ENCODE measurements around the gene P2RY6.

Gene P2RY6

GRCh38 chr11:73246303-73246702, 25.8 kb upstream of the P2RY6 start:
- DNase-seq, result no peak

GRCh38 chr11:73248526-73249185, 23.5 kb upstream of the P2RY6 start:
- H3K4me1 ChIP-seq (ENCODE audit: control insufficient read depth, insufficient read depth, low read length, poor library complexity, severe bottlenecking), result no peaks in the 10 kb centered on the region
- H3K36me3 ChIP-seq (ENCODE audit: control insufficient read depth, insufficient read depth, low read length), result no peaks in the 10 kb centered on the region
- H3K27me3 ChIP-seq (replicated peaks; ENCODE audit: control insufficient read depth, insufficient read depth, low read length, poor library complexity, severe bottlenecking), result no peaks in the 10 kb centered on the region
- no peaks in the 10 kb centered on the region for H3K9me3 ChIP-seq (ENCODE audit: control insufficient read depth, low read length)
- H3K4me3 ChIP-seq (ENCODE audit: insufficient read depth, low read depth, low read length, poor library complexity, severe bottlenecking), result no peak overlapping the region
- no peak overlapping the region for H3K27ac ChIP-seq (ENCODE audit: insufficient read depth, low read length, poor library complexity, severe bottlenecking)
- no peak for DNase-seq

More at GRCh38 chr11:73246303-73246702, 25.8 kb upstream of the P2RY6 start:
- H3K27me3 ChIP-seq (replicated peaks; ENCODE audit: control insufficient read depth, insufficient read depth, low read length, poor library complexity, severe bottlenecking), result no peaks in the 10 kb centered on the region
- no peaks in the 10 kb centered on the region for H3K9me3 ChIP-seq (ENCODE audit: control insufficient read depth, low read length)
- H3K36me3 ChIP-seq (ENCODE audit: control insufficient read depth, insufficient read depth, low read length), result no peaks in the 10 kb centered on the region
- no peak overlapping the region for H3K27ac ChIP-seq (ENCODE audit: insufficient read depth, low read length, poor library complexity, severe bottlenecking)
- H3K4me3 ChIP-seq (ENCODE audit: insufficient read depth, low read depth, low read length, poor library complexity, severe bottlenecking), result no peak overlapping the region
- no peaks in the 10 kb centered on the region for H3K4me1 ChIP-seq (ENCODE audit: control insufficient read depth, insufficient read depth, low read length, poor library complexity, severe bottlenecking)

- Histone ChIP-seq H3K9me3 (ENCODE audit: control insufficient read depth, low read length) (no peaks in the 10 kb centered on the region), H3K4me1 (ENCODE audit: control insufficient read depth, insufficient read depth, low read length, poor library complexity, severe bottlenecking) (no peaks in the 10 kb centered on the region), H3K27ac (ENCODE audit: insufficient read depth, low read length, poor library complexity, severe bottlenecking) (no peak overlapping the region), H3K4me3 (ENCODE audit: insufficient read depth, low read depth, low read length, poor library complexity, severe bottlenecking) (no peak overlapping the region), H3K27me3 (replicated peaks; ENCODE audit: control insufficient read depth, insufficient read depth, low read length, poor library complexity, severe bottlenecking) (no peaks in the 10 kb centered on the region), H3K36me3 (ENCODE audit: control insufficient read depth, insufficient read depth, low read length) (no peaks in the 10 kb centered on the region)
- DNase-seq, result no peak
Measured at GRCh38 chr11:73249304-73249703, 22.8 kb upstream of the P2RY6 start.

GRCh38 chr11:73249853-73250783, 22.0 kb upstream of the P2RY6 start:
- H3K9me3 ChIP-seq (ENCODE audit: control insufficient read depth, low read length), result no peaks in the 10 kb centered on the region
- no peak overlapping the region for H3K27ac ChIP-seq (ENCODE audit: insufficient read depth, low read length, poor library complexity, severe bottlenecking)
- no peak for DNase-seq
- H3K36me3 ChIP-seq (ENCODE audit: control insufficient read depth, insufficient read depth, low read length), result no peaks in the 10 kb centered on the region
- H3K4me3 ChIP-seq (ENCODE audit: insufficient read depth, low read depth, low read length, poor library complexity, severe bottlenecking), result no peak overlapping the region
- no peaks in the 10 kb centered on the region for H3K4me1 ChIP-seq (ENCODE audit: control insufficient read depth, insufficient read depth, low read length, poor library complexity, severe bottlenecking)
- H3K27me3 ChIP-seq (replicated peaks; ENCODE audit: control insufficient read depth, insufficient read depth, low read length, poor library complexity, severe bottlenecking), result no peaks in the 10 kb centered on the region

- no peaks in the 10 kb centered on the region for H3K36me3 ChIP-seq (ENCODE audit: control insufficient read depth, insufficient read depth, low read length)
- no peak for DNase-seq
- no peak overlapping the region for H3K27ac ChIP-seq (ENCODE audit: insufficient read depth, low read length, poor library complexity, severe bottlenecking)
- no peaks in the 10 kb centered on the region for H3K27me3 ChIP-seq (replicated peaks; ENCODE audit: control insufficient read depth, insufficient read depth, low read length, poor library complexity, severe bottlenecking)
- no peaks in the 10 kb centered on the region for H3K4me1 ChIP-seq (ENCODE audit: control insufficient read depth, insufficient read depth, low read length, poor library complexity, severe bottlenecking)
- H3K9me3 ChIP-seq (ENCODE audit: control insufficient read depth, low read length), result no peaks in the 10 kb centered on the region
- no peak overlapping the region for H3K4me3 ChIP-seq (ENCODE audit: insufficient read depth, low read depth, low read length, poor library complexity, severe bottlenecking)
Measured at GRCh38 chr11:73252577-73253191, 19.5 kb upstream of the P2RY6 start.

GRCh38 chr11:73257342-73258103, 14.6 kb upstream of the P2RY6 start:
- no peaks in the 10 kb centered on the region for H3K36me3 ChIP-seq (ENCODE audit: control insufficient read depth, insufficient read depth, low read length)
- no peak overlapping the region for H3K27ac ChIP-seq (ENCODE audit: insufficient read depth, low read length, poor library complexity, severe bottlenecking)
- H3K9me3 ChIP-seq (ENCODE audit: control insufficient read depth, low read length), result no peaks in the 10 kb centered on the region
- no peaks in the 10 kb centered on the region for H3K27me3 ChIP-seq (replicated peaks; ENCODE audit: control insufficient read depth, insufficient read depth, low read length, poor library complexity, severe bottlenecking)
- DNase-seq, result no peak
- H3K4me3 ChIP-seq (ENCODE audit: insufficient read depth, low read depth, low read length, poor library complexity, severe bottlenecking), result no peak overlapping the region
- H3K4me1 ChIP-seq (ENCODE audit: control insufficient read depth, insufficient read depth, low read length, poor library complexity, severe bottlenecking), result no peaks in the 10 kb centered on the region

GRCh38 chr11:73258104-73259035, 13.8 kb upstream of the P2RY6 start:
- DNase-seq, result no peak
- Histone ChIP-seq H3K9me3 (ENCODE audit: control insufficient read depth, low read length) (no peaks in the 10 kb centered on the region), H3K27me3 (replicated peaks; ENCODE audit: control insufficient read depth, insufficient read depth, low read length, poor library complexity, severe bottlenecking) (no peaks in the 10 kb centered on the region), H3K4me1 (ENCODE audit: control insufficient read depth, insufficient read depth, low read length, poor library complexity, severe bottlenecking) (no peaks in the 10 kb centered on the region), H3K4me3 (ENCODE audit: insufficient read depth, low read depth, low read length, poor library complexity, severe bottlenecking) (no peak overlapping the region), H3K27ac (ENCODE audit: insufficient read depth, low read length, poor library complexity, severe bottlenecking) (no peak overlapping the region), H3K36me3 (ENCODE audit: control insufficient read depth, insufficient read depth, low read length) (no peaks in the 10 kb centered on the region)

- DNase-seq, result no peak
- Histone ChIP-seq H3K4me1 (ENCODE audit: control insufficient read depth, insufficient read depth, low read length, poor library complexity, severe bottlenecking) (no peaks in the 10 kb centered on the region), H3K4me3 (ENCODE audit: insufficient read depth, low read depth, low read length, poor library complexity, severe bottlenecking) (no peak overlapping the region), H3K36me3 (ENCODE audit: control insufficient read depth, insufficient read depth, low read length) (no peaks in the 10 kb centered on the region), H3K9me3 (ENCODE audit: control insufficient read depth, low read length) (no peaks in the 10 kb centered on the region), H3K27ac (ENCODE audit: insufficient read depth, low read length, poor library complexity, severe bottlenecking) (no peak overlapping the region), H3K27me3 (replicated peaks; ENCODE audit: control insufficient read depth, insufficient read depth, low read length, poor library complexity, severe bottlenecking) (peaks cover 5% of the 10 kb centered on the region)
Measured at GRCh38 chr11:73259406-73260126, 12.6 kb upstream of the P2RY6 start.
